ENCODE data around the gene OR5M8. TPM values are rescaled to one million over a fixed set of nuclear protein-coding genes. Genes with fewer than 3 reads are reported as not detected.

The OR5M8 gene
- total RNA-seq, 1 experiment from 2014 or later = not detected

GRCh38 chr11:56513280-56513679 lies 22.1 kb upstream of the OR5M8 start:
- no peak overlapping the region for H3K4me3 ChIP-seq (replicated peaks in 1 of 2; ENCODE audit: low read depth in 1 of 2, low read length in 2 of 2)
- H3K79me2 ChIP-seq (ENCODE audit: insufficient read depth, low read length) = no peaks in the 10 kb centered on the region
- no peaks in the 10 kb centered on the region for H4K20me1 ChIP-seq (ENCODE audit: insufficient read depth)
- no peak overlapping the region for H3K9ac ChIP-seq (ENCODE audit: low read length)
- no peaks in the 10 kb centered on the region for H3K4me1 ChIP-seq (ENCODE audit: control insufficient read depth in 1 of 2, insufficient read depth in 2 of 2, low read length in 2 of 2)
- H3K36me3 ChIP-seq (ENCODE audit: control insufficient read depth in 1 of 2, insufficient read depth in 2 of 2, low read length in 2 of 2) = no peaks in the 10 kb centered on the region
- intact Hi-C loops (cut with micrococcal nuclease) = no loop called here
- TF ChIP-seq EGR1 (IDR thresholded peaks at IDR 0.05; ENCODE audit: low read depth) = no peak
- no peak for TF ChIP-seq ELF1 (IDR thresholded peaks at IDR 0.05; ENCODE audit: borderline replicate concordance, low read depth)
- TF ChIP-seq SP1 (IDR thresholded peaks at IDR 0.05; ENCODE audit: low read depth) = no peak
- TF ChIP-seq POLR2AphosphoS5 (IDR thresholded peaks at IDR 0.05; ENCODE audit: low read depth, low read length) = no peak
- TF ChIP-seq RAD21 (IDR thresholded peaks at IDR 0.05; ENCODE audit: low read depth) = no peak
- no peak for TF ChIP-seq MAX (IDR thresholded peaks at IDR 0.05)
- no peak for TF ChIP-seq SIN3A (IDR thresholded peaks at IDR 0.05; ENCODE audit: low read depth)
- no peak for TF ChIP-seq FOSL1 (IDR thresholded peaks at IDR 0.05; ENCODE audit: low read depth)
- TF ChIP-seq CTCF (IDR thresholded peaks at IDR 0.05 in 2 of 3, conservative IDR thresholded peaks at IDR 0.05 in 1 of 3; ENCODE audit: borderline replicate concordance in 1 of 3, insufficient read depth in 1 of 3, low read depth in 2 of 3, low read length in 2 of 3) = no peak
- H3K27me3 ChIP-seq (ENCODE audit: insufficient read depth, low read length) = no peaks in the 10 kb centered on the region
- no peak overlapping the region for H2AFZ ChIP-seq (ENCODE audit: low read depth, low read length, poor library complexity, severe bottlenecking)
- ChIA-PET CTCF (no interaction called here), POLR2A (no interaction called here), RAD21 (ENCODE audit: low non-redundant PET in 1 of 2, low total read pairs in 2 of 2, uncharacterized antibody in 2 of 2, unreplicated experiment in 2 of 2) (no interaction called here)
- no peak overlapping the region for H3K4me2 ChIP-seq (ENCODE audit: low read length)
- no peak for ATAC-seq
- DNase-seq (ENCODE audit: low read depth, low spot score) = no peak
- H3K27ac ChIP-seq (ENCODE audit: low read depth, low read length) = no peak overlapping the region
- BruUV-seq (replicated peaks) = no TSS peak
- peaks cover 7% of the 10 kb centered on the region in 2 experiments; a peak in 2 of 4 replicates for H3K9me3 ChIP-seq (ENCODE audit: control insufficient read depth in 1 of 2, insufficient read depth in 1 of 2, low read depth in 1 of 2, low read length in 2 of 2)
- no peaks in the 10 kb centered on the region for H3K9me2 ChIP-seq (ENCODE audit: insufficient read depth)

GRCh38 chr11:56509439-56509838 lies 18.3 kb upstream of the OR5M8 start:
- no peak overlapping the region for H2AFZ ChIP-seq (ENCODE audit: low read depth, low read length, poor library complexity, severe bottlenecking)
- no peak overlapping the region for H3K4me3 ChIP-seq (replicated peaks in 1 of 2; ENCODE audit: low read depth in 1 of 2, low read length in 2 of 2)
- ATAC-seq = no peak
- H4K20me1 ChIP-seq (ENCODE audit: insufficient read depth) = no peaks in the 10 kb centered on the region
- no peaks in the 10 kb centered on the region for H3K27me3 ChIP-seq (ENCODE audit: insufficient read depth, low read length)
- ChIA-PET CTCF (no interaction called here), RAD21 (ENCODE audit: low non-redundant PET in 1 of 2, low total read pairs in 2 of 2, uncharacterized antibody in 2 of 2, unreplicated experiment in 2 of 2) (no interaction called here), POLR2A (no interaction called here)
- DNase-seq (ENCODE audit: low read depth, low spot score) = no peak
- no peak overlapping the region for H3K9ac ChIP-seq (ENCODE audit: low read length)
- no TSS peak for BruUV-seq (replicated peaks)
- intact Hi-C loops (cut with micrococcal nuclease) = no loop called here
- H3K4me2 ChIP-seq (ENCODE audit: low read length) = no peak overlapping the region
- no peak overlapping the region for H3K27ac ChIP-seq (ENCODE audit: low read depth, low read length)
- H3K4me1 ChIP-seq (ENCODE audit: control insufficient read depth in 1 of 2, insufficient read depth in 2 of 2, low read length in 2 of 2) = no peaks in the 10 kb centered on the region
- H3K79me2 ChIP-seq (ENCODE audit: insufficient read depth, low read length) = no peaks in the 10 kb centered on the region
- no peak for TF ChIP-seq CTCF (IDR thresholded peaks at IDR 0.05 in 2 of 3, conservative IDR thresholded peaks at IDR 0.05 in 1 of 3; ENCODE audit: borderline replicate concordance in 1 of 3, insufficient read depth in 1 of 3, low read depth in 2 of 3, low read length in 2 of 3)
- H3K36me3 ChIP-seq (ENCODE audit: control insufficient read depth in 1 of 2, insufficient read depth in 2 of 2, low read length in 2 of 2) = no peaks in the 10 kb centered on the region
- H3K9me2 ChIP-seq (ENCODE audit: insufficient read depth) = no peaks in the 10 kb centered on the region
- H3K9me3 ChIP-seq (ENCODE audit: control insufficient read depth in 1 of 2, insufficient read depth in 1 of 2, low read depth in 1 of 2, low read length in 2 of 2) = peaks cover 5 to 7% of the 10 kb centered on the region in 2 experiments; a peak in 2 of 4 replicates

Measured in HCT116 (cell line).